Measurements from ENCODE around the gene PKP2.

GRCh38 chr12:32907166-32907565 lies 10.6 kb upstream of the PKP2 start:
- TF ChIP-seq JUN (IDR thresholded peaks at IDR 0.05; ENCODE audit: low read depth, low read length) (no peak), RAD21 (IDR thresholded peaks at IDR 0.05 in 1 of 2, conservative IDR thresholded peaks at IDR 0.05 in 1 of 2; ENCODE audit: low read depth in 2 of 2, low read length in 2 of 2) (no peak), CTCF (IDR thresholded peaks at IDR 0.05; ENCODE audit: control extremely low read depth in 1 of 3, insufficient read depth in 1 of 3, low read depth in 1 of 3, low read length in 3 of 3) (no peak), RNF2 (IDR thresholded peaks at IDR 0.05; ENCODE audit: borderline replicate concordance, low read depth, low read length, missing control alignments, poor library complexity, severe bottlenecking) (no peak), CEBPB (IDR thresholded peaks at IDR 0.05; ENCODE audit: low read depth, low read length) (no peak), EZH2 (IDR thresholded peaks at IDR 0.05; ENCODE audit: low read depth, low read length, severe bottlenecking) (no peak), BCL11A (IDR thresholded peaks at IDR 0.05; ENCODE audit: low read depth in 2 of 2, low read length in 2 of 2) (no peak), USF2 (IDR thresholded peaks at IDR 0.05; ENCODE audit: low read length) (no peak)
